Erythroblast (primary cell): Measurements from ENCODE around the gene ADARB2.

Experiments
- GATA1 ChIP-seq: IDR thresholded peaks from 2 replicates; pipeline ENCODE4 v1.6.1; 2011; ENCODE audit warnings: low read depth, mild to moderate bottlenecking, control low read depth, low read length, moderate library complexity
- POLR2A ChIP-seq: IDR thresholded peaks from 2 replicates; pipeline ENCODE4 v1.6.1; 2011; ENCODE audit warnings: mild to moderate bottlenecking, low read length

DNA sequence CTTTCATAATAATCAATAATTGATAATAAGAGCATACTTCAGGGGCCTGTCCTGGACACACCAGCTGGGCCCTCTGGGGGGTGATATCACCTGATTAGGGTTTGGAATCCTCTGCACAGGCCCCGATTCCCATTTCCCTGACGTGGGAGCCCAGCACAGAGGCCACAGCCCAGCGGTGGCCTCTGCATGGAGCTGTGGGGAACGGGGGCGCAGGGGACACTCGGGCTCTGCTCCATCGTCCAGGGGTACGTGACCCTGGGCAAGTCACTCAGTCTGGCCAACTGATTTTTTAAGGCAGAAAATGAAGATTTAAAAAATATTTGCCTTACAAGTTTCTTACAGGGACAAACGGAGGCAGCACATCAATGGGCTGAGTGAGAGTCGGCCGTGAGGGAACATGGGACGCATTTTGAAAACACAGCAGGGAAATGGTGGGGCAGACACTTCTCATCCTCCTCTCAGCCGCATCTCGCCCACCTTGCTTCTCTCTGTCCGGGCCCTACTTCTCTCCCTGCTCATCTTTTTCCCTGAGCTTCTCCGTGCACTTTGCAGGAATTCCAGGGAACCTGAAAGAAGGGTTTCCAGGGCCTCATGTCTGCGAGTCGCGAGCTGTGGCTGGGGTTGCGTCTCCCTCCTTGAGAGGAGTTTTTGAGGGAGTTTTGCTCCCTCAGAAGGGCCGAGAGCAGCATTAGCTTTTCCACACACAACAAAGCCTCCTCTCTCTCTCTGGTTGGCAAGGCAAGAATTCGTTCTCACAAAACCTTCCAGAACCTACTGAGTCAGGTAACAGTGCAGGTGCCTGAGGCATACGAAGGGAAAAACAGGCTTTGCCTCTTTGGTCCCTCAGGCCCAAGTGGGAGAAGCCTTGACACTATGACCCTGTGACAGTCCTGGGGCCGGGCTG is 369.1 kb downstream of the ADARB2 start:
- no peak for TF ChIP-seq POLR2A
- no peak for TF ChIP-seq GATA1
